ENCODE data around the gene ACKR3. TPM values are rescaled to one million over a fixed set of nuclear protein-coding genes. Genes with fewer than 3 reads are reported as not detected.

ACKR3 gene
- total RNA-seq, 4 donors from 2014 or later: 7.1 to 55.0 (median 15.2) TPM

DNA sequence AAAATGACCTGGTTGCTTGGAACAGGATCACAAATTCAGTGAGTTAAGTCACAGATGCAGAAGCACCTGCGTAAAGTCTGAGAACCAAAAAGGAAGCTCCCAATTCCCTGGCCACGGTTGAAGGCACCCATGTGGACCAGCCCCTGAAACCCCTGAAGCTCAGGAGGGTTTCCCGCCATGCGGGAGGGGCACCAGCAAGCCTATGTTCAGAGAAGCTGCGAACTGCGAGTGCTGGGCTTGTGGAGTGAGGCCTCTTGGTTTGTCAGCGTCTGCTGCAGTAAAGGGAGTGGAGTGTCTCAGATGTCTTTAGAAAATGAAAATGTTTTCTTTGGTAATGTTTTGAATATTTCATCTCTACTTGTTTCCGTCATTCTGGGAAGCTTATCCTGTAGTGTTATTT lies 16.1 kb upstream of the ACKR3 start:
- Histone ChIP-seq H3K27me3 (no peaks in the 10 kb centered on the region), H3K4me3 (no peak overlapping the region), H3K4me1 (no peaks in the 10 kb centered on the region), H3K9me3 (no peaks in the 10 kb centered on the region), H3K36me3 (no peaks in the 10 kb centered on the region), H3K27ac (no peak overlapping the region)
- intact Hi-C loops (cut with DNase I; ENCODE audit: low total_unique reads) (no loop called here), in situ Hi-C loops (cut with MboI; ENCODE audit: low sequenced_read_pairs in 4 of 4) (no loop called here)
- ATAC-seq (no peak), DNase-seq (no peak)
- TF ChIP-seq POLR2A (IDR thresholded peaks at IDR 0.05): no peak
- TF ChIP-seq, protein P1, sequence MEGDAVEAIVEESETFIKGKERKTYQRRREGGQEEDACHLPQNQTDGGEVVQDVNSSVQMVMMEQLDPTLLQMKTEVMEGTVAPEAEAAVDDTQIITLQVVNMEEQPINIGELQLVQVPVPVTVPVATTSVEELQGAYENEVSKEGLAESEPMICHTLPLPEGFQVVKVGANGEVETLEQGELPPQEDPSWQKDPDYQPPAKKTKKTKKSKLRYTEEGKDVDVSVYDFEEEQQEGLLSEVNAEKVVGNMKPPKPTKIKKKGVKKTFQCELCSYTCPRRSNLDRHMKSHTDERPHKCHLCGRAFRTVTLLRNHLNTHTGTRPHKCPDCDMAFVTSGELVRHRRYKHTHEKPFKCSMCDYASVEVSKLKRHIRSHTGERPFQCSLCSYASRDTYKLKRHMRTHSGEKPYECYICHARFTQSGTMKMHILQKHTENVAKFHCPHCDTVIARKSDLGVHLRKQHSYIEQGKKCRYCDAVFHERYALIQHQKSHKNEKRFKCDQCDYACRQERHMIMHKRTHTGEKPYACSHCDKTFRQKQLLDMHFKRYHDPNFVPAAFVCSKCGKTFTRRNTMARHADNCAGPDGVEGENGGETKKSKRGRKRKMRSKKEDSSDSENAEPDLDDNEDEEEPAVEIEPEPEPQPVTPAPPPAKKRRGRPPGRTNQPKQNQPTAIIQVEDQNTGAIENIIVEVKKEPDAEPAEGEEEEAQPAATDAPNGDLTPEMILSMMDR (IDR thresholded peaks at IDR 0.05 in 4 of 5, conservative IDR thresholded peaks at IDR 0.05 in 1 of 5): no peak

DNA sequence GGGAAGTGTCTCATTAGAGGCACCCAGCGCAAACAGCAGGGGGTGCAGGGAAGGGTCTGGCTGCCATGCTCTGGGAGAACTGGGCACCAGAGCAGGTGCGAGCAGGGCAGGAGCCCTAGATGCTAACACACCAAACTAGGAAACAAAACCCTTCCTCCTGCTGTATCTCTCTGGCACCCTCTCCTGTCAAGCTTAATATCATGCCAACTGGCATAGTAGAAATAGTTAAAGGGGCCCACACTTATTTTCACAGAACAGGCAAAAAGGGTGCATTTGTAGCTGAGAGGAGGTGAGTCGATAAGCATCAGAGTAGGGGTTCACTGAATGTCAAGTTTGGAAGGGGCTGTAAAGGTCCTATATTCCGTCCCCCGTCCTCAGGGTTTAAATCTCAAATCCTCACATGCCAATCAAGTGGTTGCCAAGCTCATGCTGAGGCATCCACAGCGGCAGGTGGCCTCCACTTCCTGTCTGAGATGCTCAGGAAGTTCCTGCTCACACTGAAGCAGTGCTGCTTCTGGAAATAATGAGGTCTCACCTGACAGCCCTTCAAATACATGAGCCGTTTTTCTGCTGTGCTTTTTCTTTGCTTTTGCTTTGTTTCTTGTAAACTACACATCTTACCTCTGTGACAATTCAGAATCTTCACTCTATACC lies 14.9 kb upstream of the ACKR3 start:
- in situ Hi-C loops (cut with MboI; ENCODE audit: low sequenced_read_pairs in 4 of 4): no loop called here
- no peaks in the 10 kb centered on the region for H3K4me1 ChIP-seq

DNA sequence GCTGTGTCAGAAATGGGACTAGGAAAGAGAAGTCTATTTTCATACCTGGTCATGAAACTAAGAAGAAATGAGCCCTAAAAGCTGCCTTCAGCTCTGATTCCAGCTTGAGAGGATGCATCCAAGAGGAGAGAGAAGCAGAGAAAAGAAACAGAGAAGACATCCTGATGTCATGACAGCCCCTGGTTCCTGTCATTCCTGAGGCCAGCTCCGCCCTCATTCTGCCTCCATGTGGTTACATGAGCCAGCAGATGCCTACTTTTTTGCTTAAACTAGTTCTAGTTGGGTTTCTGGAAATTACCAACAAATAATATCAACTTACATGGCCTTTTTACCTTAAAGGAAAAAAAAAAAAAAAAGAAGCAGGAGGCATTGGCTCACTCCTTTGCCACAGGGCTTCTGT lies 14.1 kb upstream of the ACKR3 start:
- Histone ChIP-seq H3K9me3 (no peaks in the 10 kb centered on the region), H3K36me3 (no peaks in the 10 kb centered on the region), H3K4me3 (no peak overlapping the region), H3K27ac (no peak overlapping the region), H3K27me3 (no peaks in the 10 kb centered on the region), H3K4me1 (no peaks in the 10 kb centered on the region)
- intact Hi-C loops (cut with DNase I; ENCODE audit: low total_unique reads): no loop called here
- TF ChIP-seq POLR2A (IDR thresholded peaks at IDR 0.05): no peak
- TF ChIP-seq, protein P1 (IDR thresholded peaks at IDR 0.05 in 4 of 5, conservative IDR thresholded peaks at IDR 0.05 in 1 of 5): no peak
- ATAC-seq (no peak), DNase-seq (no peak)
- in situ Hi-C loops (cut with MboI; ENCODE audit: low sequenced_read_pairs in 4 of 4): no loop called here

More for the DNA sequence above, 14.9 kb upstream of the ACKR3 start:
- H3K9me3 ChIP-seq: no peaks in the 10 kb centered on the region
- intact Hi-C loops (cut with DNase I; ENCODE audit: low total_unique reads): no loop called here
- TF ChIP-seq, protein P1 (IDR thresholded peaks at IDR 0.05 in 4 of 5, conservative IDR thresholded peaks at IDR 0.05 in 1 of 5): no peak
- TF ChIP-seq POLR2A (IDR thresholded peaks at IDR 0.05): no peak
- DNase-seq (no peak), ATAC-seq (no peak)
- H3K36me3 ChIP-seq: no peaks in the 10 kb centered on the region
- no peaks in the 10 kb centered on the region for H3K27me3 ChIP-seq
- H3K27ac ChIP-seq: no peak overlapping the region
- no peak overlapping the region for H3K4me3 ChIP-seq

DNA sequence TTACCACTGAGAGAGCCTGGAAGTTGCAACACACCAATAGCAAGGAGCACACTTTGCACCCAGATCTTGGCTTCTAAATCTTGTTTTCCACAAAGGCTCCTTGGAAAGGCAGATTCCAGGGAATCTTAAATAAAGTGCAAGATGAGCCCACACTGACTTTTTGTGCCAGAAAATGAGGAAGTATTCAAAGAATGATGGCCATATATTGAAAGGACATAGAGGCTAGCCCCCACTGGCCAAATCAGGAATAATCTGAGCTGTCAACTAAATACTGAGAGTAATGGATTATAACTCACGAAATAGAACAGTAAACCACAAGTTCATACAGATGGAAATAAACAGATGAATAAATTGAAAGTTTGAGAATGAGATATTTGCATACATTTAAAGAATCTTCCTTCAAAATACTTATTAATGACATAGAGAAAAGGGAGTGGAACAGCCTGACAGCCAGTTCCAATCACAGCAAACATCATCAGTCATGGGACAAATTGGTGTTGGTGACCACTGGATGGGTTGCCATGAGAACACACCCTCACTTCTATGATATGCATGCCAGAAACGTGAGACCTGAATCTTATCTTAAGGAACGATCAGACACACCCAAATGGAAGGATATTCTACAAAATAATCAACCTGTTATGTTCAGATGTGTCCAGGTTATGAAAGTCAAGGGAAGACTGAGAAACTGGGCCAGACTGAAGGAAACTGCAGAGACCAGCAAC lies 12.2 kb upstream of the ACKR3 start:
- in situ Hi-C loops (cut with MboI; ENCODE audit: low sequenced_read_pairs in 4 of 4): no loop called here

More for the DNA sequence above, 12.2 kb upstream of the ACKR3 start:
- no peaks in the 10 kb centered on the region for H3K27me3 ChIP-seq
- no peak overlapping the region for H3K4me3 ChIP-seq
- TF ChIP-seq, protein P1 (IDR thresholded peaks at IDR 0.05 in 4 of 5, conservative IDR thresholded peaks at IDR 0.05 in 1 of 5): no peak
- no peak for TF ChIP-seq POLR2A (IDR thresholded peaks at IDR 0.05)
- H3K36me3 ChIP-seq: no peaks in the 10 kb centered on the region
- no peak for ATAC-seq
- intact Hi-C loops (cut with DNase I; ENCODE audit: low total_unique reads): no loop called here
- DNase-seq: no peak
- H3K27ac ChIP-seq: no peak overlapping the region
- no peaks in the 10 kb centered on the region for H3K9me3 ChIP-seq
- no peaks in the 10 kb centered on the region for H3K4me1 ChIP-seq

Measured in gastrocnemius medialis (tissue), 4 donors.